Measurements from ENCODE around the gene GAS2L1.

The GAS2L1 gene

DNA sequence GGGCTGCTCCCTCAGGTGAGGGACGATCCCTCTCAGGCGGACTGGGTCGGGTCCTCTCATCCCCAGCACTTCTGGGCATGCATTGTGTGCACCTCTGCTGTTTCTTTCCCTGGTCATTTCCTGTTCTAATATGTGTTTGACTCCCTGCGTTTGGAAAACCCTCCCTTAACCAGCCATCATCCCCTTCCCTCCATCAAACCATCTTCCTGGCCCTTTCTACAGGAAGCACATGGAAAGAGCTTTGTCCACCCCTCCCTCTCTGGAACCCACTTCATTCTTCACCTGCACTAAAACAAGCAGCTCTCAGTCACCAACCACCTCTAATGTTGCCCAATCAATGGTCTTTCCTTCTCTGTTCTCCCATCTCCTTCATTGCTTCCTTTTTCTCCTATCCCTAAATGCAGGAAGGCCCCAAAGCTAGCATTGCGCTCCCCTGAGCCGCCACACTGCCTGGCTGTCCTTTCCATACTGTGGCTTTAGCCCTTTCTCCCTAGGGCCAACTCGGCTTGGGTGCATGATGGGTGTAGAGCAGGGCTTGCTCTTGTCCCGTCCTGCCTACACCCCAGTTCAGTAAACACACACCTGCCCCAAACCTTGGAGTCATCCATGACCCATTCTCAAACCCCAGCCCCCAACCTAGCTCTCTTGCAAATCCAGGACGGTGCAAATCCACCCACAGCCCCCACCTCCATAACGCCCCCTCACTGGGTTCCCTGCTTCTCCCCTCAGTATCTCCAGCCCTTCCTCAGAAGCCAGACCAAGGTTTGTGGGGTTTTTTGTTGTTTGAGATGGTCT is 5.4 kb upstream of the GAS2L1 start:
- no peak overlapping the region for H3K4me3 ChIP-seq (ENCODE audit: low read depth, low read length)
- H3K27me3 ChIP-seq (ENCODE audit: control insufficient read depth, insufficient read depth, low read length) = no peaks in the 10 kb centered on the region
- no peaks in the 10 kb centered on the region; the same call in 1 of the 2 replicates for H3K4me1 ChIP-seq (ENCODE audit: control insufficient read depth, insufficient read depth, low read length)
- peaks cover 50% of the 10 kb centered on the region for H3K36me3 ChIP-seq (ENCODE audit: control insufficient read depth, insufficient read depth, low read length)
- peak overlapping the region; percentile 43 for H3K27ac ChIP-seq (ENCODE audit: low read depth, low read length)
- H3K9me3 ChIP-seq (ENCODE audit: control insufficient read depth, insufficient read depth, low read length) = no peaks in the 10 kb centered on the region
- H3K9ac ChIP-seq (ENCODE audit: low read depth, low read length) = no peak overlapping the region

DNA sequence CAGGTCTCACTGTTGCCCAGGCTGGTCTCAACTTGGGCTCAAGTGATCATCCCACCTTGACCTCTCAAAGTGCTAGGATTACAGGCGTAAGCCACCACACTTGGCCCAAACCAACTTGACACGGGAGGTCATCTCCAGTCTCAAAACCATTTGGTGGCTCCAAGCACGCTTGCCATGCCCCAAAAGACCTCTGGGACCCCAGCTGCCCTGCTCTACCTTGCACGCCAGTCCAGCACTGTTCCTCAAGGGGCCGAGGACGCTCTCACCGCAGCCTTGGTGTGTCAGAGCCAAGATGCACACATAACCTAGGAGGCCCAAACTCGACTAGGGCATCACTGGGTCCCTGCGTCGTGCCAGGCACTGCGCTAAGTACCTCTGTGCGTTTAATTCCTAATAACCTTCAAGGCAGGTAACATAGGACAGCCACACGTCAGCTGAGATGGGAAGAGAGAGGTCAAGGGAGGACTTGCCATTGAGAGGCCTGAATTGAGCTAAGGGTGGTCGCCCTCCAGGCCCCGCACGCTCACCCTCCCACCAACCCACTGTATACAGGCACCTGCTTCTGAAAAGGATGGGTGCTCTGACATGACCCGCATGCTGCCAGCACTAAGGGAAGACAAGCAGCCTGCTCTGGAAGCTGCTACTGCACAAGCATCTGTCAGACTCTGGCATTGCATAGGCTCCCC is 4.6 kb upstream of the GAS2L1 start:
- H3K9me3 ChIP-seq (ENCODE audit: control insufficient read depth, insufficient read depth, low read length) = no peaks in the 10 kb centered on the region
- no peak overlapping the region for H3K9ac ChIP-seq (ENCODE audit: low read depth, low read length)
- H3K27me3 ChIP-seq (ENCODE audit: control insufficient read depth, insufficient read depth, low read length) = no peaks in the 10 kb centered on the region
- H3K27ac ChIP-seq (ENCODE audit: low read depth, low read length) = peak overlapping the region; percentile 43
- H3K4me3 ChIP-seq (ENCODE audit: low read depth, low read length) = no peak overlapping the region
- no peaks in the 10 kb centered on the region; the same call in 1 of the 2 replicates for H3K4me1 ChIP-seq (ENCODE audit: control insufficient read depth, insufficient read depth, low read length)
- peaks cover 42% of the 10 kb centered on the region for H3K36me3 ChIP-seq (ENCODE audit: control insufficient read depth, insufficient read depth, low read length)

- H3K9ac ChIP-seq (ENCODE audit: low read depth, low read length) = no peak overlapping the region
- peaks cover 37% of the 10 kb centered on the region for H3K36me3 ChIP-seq (ENCODE audit: control insufficient read depth, insufficient read depth, low read length)
- H3K27ac ChIP-seq (ENCODE audit: low read depth, low read length) = no peak overlapping the region
- H3K4me1 ChIP-seq (ENCODE audit: control insufficient read depth, insufficient read depth, low read length) = no peaks in the 10 kb centered on the region; the same call in 1 of the 2 replicates
- H3K4me3 ChIP-seq (ENCODE audit: low read depth, low read length) = no peak overlapping the region
- peaks cover under 1% of the 10 kb centered on the region; the same call in 1 of the 2 replicates for H3K27me3 ChIP-seq (ENCODE audit: control insufficient read depth, insufficient read depth, low read length)
- H3K9me3 ChIP-seq (ENCODE audit: control insufficient read depth, insufficient read depth, low read length) = no peaks in the 10 kb centered on the region
These were observed 4.1 kb upstream of the GAS2L1 start for GRCh38 chr22:29302402-29302680.

- Histone ChIP-seq H3K4me3 (ENCODE audit: low read depth, low read length) (no peak overlapping the region), H3K4me1 (ENCODE audit: control insufficient read depth, insufficient read depth, low read length) (no peaks in the 10 kb centered on the region; the same call in 1 of the 2 replicates), H3K36me3 (ENCODE audit: control insufficient read depth, insufficient read depth, low read length) (peaks cover 31% of the 10 kb centered on the region), H3K9me3 (ENCODE audit: control insufficient read depth, insufficient read depth, low read length) (no peaks in the 10 kb centered on the region), H3K9ac (ENCODE audit: low read depth, low read length) (no peak overlapping the region), H3K27ac (ENCODE audit: low read depth, low read length) (no peak overlapping the region), H3K27me3 (ENCODE audit: control insufficient read depth, insufficient read depth, low read length) (peaks cover 5% of the 10 kb centered on the region; the same call in 1 of the 2 replicates)
These were observed 3.6 kb upstream of the GAS2L1 start for GRCh38 chr22:29302681-29303465.

- H3K9ac ChIP-seq (ENCODE audit: low read depth, low read length) = no peak overlapping the region
- H3K36me3 ChIP-seq (ENCODE audit: control insufficient read depth, insufficient read depth, low read length) = peaks cover 2% of the 10 kb centered on the region
- no peaks in the 10 kb centered on the region for H3K9me3 ChIP-seq (ENCODE audit: control insufficient read depth, insufficient read depth, low read length)
- peak overlapping the region; percentile 88 for H3K27ac ChIP-seq (ENCODE audit: low read depth, low read length)
- peaks cover 2% of the 10 kb centered on the region; the same call in 1 of the 2 replicates for H3K4me1 ChIP-seq (ENCODE audit: control insufficient read depth, insufficient read depth, low read length)
- peaks cover 5% of the 10 kb centered on the region; the same call in 1 of the 2 replicates for H3K27me3 ChIP-seq (ENCODE audit: control insufficient read depth, insufficient read depth, low read length)
- peak overlapping the region; percentile 55 for H3K4me3 ChIP-seq (ENCODE audit: low read depth, low read length)
These were observed 645 bp upstream of the GAS2L1 start for GRCh38 chr22:29305836-29306174.

DNA sequence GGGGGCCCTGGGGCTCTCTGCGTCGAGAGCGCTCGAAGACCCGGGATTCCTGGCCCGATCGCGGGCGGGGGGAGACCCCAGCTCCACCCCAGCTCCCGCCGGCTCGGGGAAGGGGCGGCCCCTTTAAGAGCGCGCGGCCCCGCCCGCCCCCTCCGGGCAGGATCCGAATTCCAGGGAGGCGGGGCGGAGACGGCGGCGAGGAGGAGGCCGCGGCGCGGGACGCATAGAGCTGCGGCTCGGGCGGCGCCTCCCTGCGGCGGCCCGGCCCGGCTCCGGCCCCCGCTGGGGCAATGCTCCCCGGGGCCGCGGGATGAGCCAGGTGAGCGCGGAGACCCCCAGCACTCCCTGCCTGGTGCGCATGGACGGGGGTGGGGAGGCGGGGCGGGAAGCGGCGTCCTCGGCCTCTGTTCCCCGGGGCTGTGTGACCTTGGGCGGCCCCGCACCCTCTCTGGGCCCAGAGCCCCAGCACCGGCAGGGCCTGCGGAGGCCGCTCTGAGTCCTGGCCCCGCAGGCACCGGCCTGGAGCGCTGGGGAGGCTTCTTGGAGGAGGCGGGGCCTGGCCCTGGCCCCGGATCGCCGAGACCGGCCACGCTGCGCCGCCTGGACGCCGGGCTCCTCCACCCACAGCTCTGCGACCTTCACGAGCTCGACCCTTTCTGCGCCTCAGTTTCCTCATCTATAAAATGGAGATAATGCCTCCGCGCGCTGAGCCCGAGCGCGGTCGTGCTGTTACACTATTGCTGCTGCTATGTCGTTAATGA is 565 bp downstream of the GAS2L1 start:
- Histone ChIP-seq H3K4me1 (ENCODE audit: control insufficient read depth, insufficient read depth, low read length) (peaks cover 6% of the 10 kb centered on the region; the same call in 1 of the 2 replicates), H3K4me3 (ENCODE audit: low read depth, low read length) (peak overlapping the region; percentile 55), H3K36me3 (ENCODE audit: control insufficient read depth, insufficient read depth, low read length) (no peaks in the 10 kb centered on the region), H3K27me3 (ENCODE audit: control insufficient read depth, insufficient read depth, low read length) (peaks cover 5% of the 10 kb centered on the region; the same call in 1 of the 2 replicates), H3K9ac (ENCODE audit: low read depth, low read length) (peak overlapping the region; percentile 20; the same call in 1 of the 2 replicates), H3K27ac (ENCODE audit: low read depth, low read length) (peak overlapping the region; percentile 88), H3K9me3 (ENCODE audit: control insufficient read depth, insufficient read depth, low read length) (no peaks in the 10 kb centered on the region)

DNA sequence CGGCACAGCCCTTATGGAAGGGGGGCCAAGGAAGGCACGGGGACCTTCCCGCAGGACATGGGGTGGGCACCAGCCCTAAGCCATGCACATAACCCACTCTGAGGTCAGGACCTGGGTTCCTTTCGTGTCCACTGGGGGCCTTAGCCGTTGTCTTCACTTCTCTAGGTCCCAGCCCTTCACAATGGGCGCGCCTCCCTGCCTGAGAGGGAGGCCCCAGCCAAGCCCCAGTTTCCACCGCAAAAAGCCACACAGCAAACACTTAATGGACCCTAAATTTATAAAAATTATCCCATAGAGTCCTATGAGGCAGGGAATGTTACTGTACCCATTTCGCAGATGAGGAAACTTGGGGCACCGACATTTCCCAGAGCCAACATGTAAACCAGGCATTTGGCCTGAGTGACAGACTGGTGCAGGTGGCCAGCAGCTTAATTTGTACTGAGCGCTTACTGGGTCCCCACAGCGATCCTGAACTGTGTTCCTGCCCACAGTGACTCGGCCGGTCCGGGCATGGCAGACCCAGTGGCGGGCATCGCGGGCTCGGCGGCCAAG is 1.2 kb downstream of the GAS2L1 start:
- no peaks in the 10 kb centered on the region for H3K36me3 ChIP-seq (ENCODE audit: control insufficient read depth, insufficient read depth, low read length)
- H3K9me3 ChIP-seq (ENCODE audit: control insufficient read depth, insufficient read depth, low read length) = no peaks in the 10 kb centered on the region
- H3K27me3 ChIP-seq (ENCODE audit: control insufficient read depth, insufficient read depth, low read length) = peaks cover 5% of the 10 kb centered on the region; the same call in 1 of the 2 replicates
- peak overlapping the region; percentile 55 for H3K4me3 ChIP-seq (ENCODE audit: low read depth, low read length)
- peaks cover 6% of the 10 kb centered on the region; the same call in 1 of the 2 replicates for H3K4me1 ChIP-seq (ENCODE audit: control insufficient read depth, insufficient read depth, low read length)
- 0 out of 2 replicates have a peak overlapping the region, but pooled peaks have one; percentile 4 for H3K9ac ChIP-seq (ENCODE audit: low read depth, low read length)
- no peak overlapping the region for H3K27ac ChIP-seq (ENCODE audit: low read depth, low read length)

- no peak overlapping the region for H3K9ac ChIP-seq (ENCODE audit: low read depth, low read length)
These were observed 1.8 kb downstream of the GAS2L1 start for GRCh38 chr22:29308148-29308790.

GRCh38 chr22:29308791-29309262 is 2.4 kb downstream of the GAS2L1 start:
- peaks cover 15% of the 10 kb centered on the region for H3K27me3 ChIP-seq (ENCODE audit: control insufficient read depth, insufficient read depth, low read length)
- H3K4me1 ChIP-seq (ENCODE audit: control insufficient read depth, insufficient read depth, low read length) = peaks cover 6% of the 10 kb centered on the region; the same call in 1 of the 2 replicates
- no peaks in the 10 kb centered on the region for H3K36me3 ChIP-seq (ENCODE audit: control insufficient read depth, insufficient read depth, low read length)
- H3K27ac ChIP-seq (ENCODE audit: low read depth, low read length) = no peak overlapping the region
- H3K9me3 ChIP-seq (ENCODE audit: control insufficient read depth, insufficient read depth, low read length) = no peaks in the 10 kb centered on the region
- no peak overlapping the region for H3K4me3 ChIP-seq (ENCODE audit: low read depth, low read length)
- H3K9ac ChIP-seq (ENCODE audit: low read depth, low read length) = no peak overlapping the region

More at GRCh38 chr22:29308148-29308790, 1.8 kb downstream of the GAS2L1 start:
- H3K36me3 ChIP-seq (ENCODE audit: control insufficient read depth, insufficient read depth, low read length) = no peaks in the 10 kb centered on the region
- no peaks in the 10 kb centered on the region for H3K9me3 ChIP-seq (ENCODE audit: control insufficient read depth, insufficient read depth, low read length)
- H3K4me3 ChIP-seq (ENCODE audit: low read depth, low read length) = no peak overlapping the region
- H3K27me3 ChIP-seq (ENCODE audit: control insufficient read depth, insufficient read depth, low read length) = peaks cover 10% of the 10 kb centered on the region; the same call in 1 of the 2 replicates
- no peak overlapping the region for H3K27ac ChIP-seq (ENCODE audit: low read depth, low read length)
- peaks cover 6% of the 10 kb centered on the region; the same call in 1 of the 2 replicates for H3K4me1 ChIP-seq (ENCODE audit: control insufficient read depth, insufficient read depth, low read length)

All from HUES48 (cell line).